CD4-positive, alpha-beta T cell (primary cell): Measurements from ENCODE around the gene KCNAB1. TPM values are rescaled to one million over a fixed set of nuclear protein-coding genes. Genes with fewer than 3 reads are reported as not detected.

Experiments
- ATAC-seq: fragments of 200-7000 bp; cut with Tn5 transposase; one replicate; pipeline ENCODE4 v1.10.0; 2022; ENCODE audit warnings: mild to moderate bottlenecking; ENCODE audit not compliant: poor library complexity
- CTCF ChIA-PET: fragments of 350-600 bp; sonication (Branson Sonifier 250); formaldehyde crosslinking; loops from one replicate; lab custom pipeline; 2021; ENCODE audit warnings: antibody characterized with exemption, inconsistent platforms; lab: Charles Lee
- POLR2A ChIA-PET: fragments of 350-600 bp; sonication (Branson Sonifier 250); formaldehyde crosslinking; loops from one replicate; lab custom pipeline; 2021; ENCODE audit warnings: antibody characterized with exemption, inconsistent platforms; lab: Charles Lee
- DNase-seq, 14 experiments: peaks; one replicate each; pipeline ENCODE4 v3.0.0-alpha.2; 2013 to 2020; ENCODE audit warnings: mixed read lengths in 2 of 14
- H3K27ac ChIP-seq, 2 donors: one replicate each; pipeline versions ENCODE4 v1.5.1 to v1.7.0; 2013; ENCODE audit warnings: low read length in 2 of 2, low read depth in 1 of 2, mild to moderate bottlenecking in 1 of 2
- H3K27me3 ChIP-seq, 2 experiments: 1 replicate in 1 of 2; 2 replicates in 1 of 2; pipeline versions ENCODE4 v1.6.1 to v1.7.0; 2013; ENCODE audit warnings: low read length in 2 of 2, control low read depth in 1 of 2, mild to moderate bottlenecking in 1 of 2, moderate library complexity in 1 of 2; ENCODE audit not compliant: insufficient read depth in 2 of 2, control insufficient read depth in 1 of 2
- H3K36me3 ChIP-seq: one replicate; pipeline ENCODE4 v1.6.1; 2013; ENCODE audit warnings: low read length, control low read depth; ENCODE audit not compliant: insufficient read depth
- H3K4me1 ChIP-seq: one replicate; pipeline ENCODE4 v1.6.1; 2013; ENCODE audit warnings: low read length, control low read depth; ENCODE audit not compliant: insufficient read depth
- H3K4me3 ChIP-seq: one replicate; pipeline ENCODE4 v1.5.1; 2013; ENCODE audit warnings: mild to moderate bottlenecking, low read length, moderate library complexity
- H3K9me3 ChIP-seq, 2 experiments: 1 replicate in 1 of 2; 2 replicates in 1 of 2; pipeline versions ENCODE4 v1.6.1 to v1.7.0; 2013; ENCODE audit warnings: low read length in 2 of 2, mild to moderate bottlenecking in 2 of 2, control low read depth in 1 of 2, moderate library complexity in 1 of 2; ENCODE audit not compliant: control insufficient read depth in 1 of 2, insufficient read depth in 1 of 2
- H3K27ac Mint-ChIP-seq: one replicate; pipeline ENCODE4 v1.8.0; 2020; ENCODE audit warnings: mixed read lengths
- H3K27me3 Mint-ChIP-seq: one replicate; pipeline ENCODE4 v1.8.0; 2021; ENCODE audit warnings: mixed read lengths
- H3K36me3 Mint-ChIP-seq: one replicate; pipeline ENCODE4 v1.8.0; 2021; ENCODE audit warnings: low read depth, mixed read lengths
- H3K4me1 Mint-ChIP-seq: one replicate; pipeline ENCODE4 v1.8.0; 2021; ENCODE audit warnings: low read depth, mixed read lengths
- H3K4me3 Mint-ChIP-seq: one replicate; pipeline ENCODE4 v1.8.0; 2020; ENCODE audit warnings: mild to moderate bottlenecking, mixed read lengths
- H3K9me3 Mint-ChIP-seq: one replicate; pipeline ENCODE4 v1.8.0; 2020; ENCODE audit warnings: mixed read lengths
- CTCF ChIP-seq: fragments of 200-600 bp; IDR thresholded peaks from one replicate; pipeline ENCODE4 v1.8.0; 2022; ENCODE audit warnings: antibody characterized with exemption, mild to moderate bottlenecking
- intact Hi-C, 2 experiments: fragments of 100-400 bp; cut with DNase I in 1 of 2; cut with micrococcal nuclease in 1 of 2; formaldehyde crosslinking; loops; one replicate each; pipeline versions ENCODE4 v1.15.1 to v1.9.0; 2023 to 2025; cut with DNase I, micrococcal nuclease
- total RNA-seq, 174 experiments: library from RNA in 2 of 174; stranded (reverse) in 2 of 174; gene quantifications; one replicate each; pipeline ENCODE4 v1.2.3 and lab custom pipeline; 2021 to 2026

KCNAB1 gene
- total RNA-seq, 2 experiments from 2014 or later, result 0.14 TPM; not detected in 1

GRCh38 chr3:156480949-156481348 lies 360.6 kb downstream of the KCNAB1 start:
- Histone ChIP-seq H3K4me3 (no peak overlapping the region), H3K9me3 (no peaks in the 10 kb centered on the region), H3K27ac (no peak overlapping the region), H3K4me1 (peaks cover 16% of the 10 kb centered on the region), H3K27me3 (no peaks in the 10 kb centered on the region), H3K36me3 (no peaks in the 10 kb centered on the region)
- Mint-ChIP-seq H3K4me1 (peaks cover 40% of the 10 kb centered on the region), H3K27ac (no peak overlapping the region), H3K4me3 (no peak overlapping the region), H3K36me3 (no peaks in the 10 kb centered on the region), H3K9me3 (no peaks in the 10 kb centered on the region), H3K27me3 (peaks cover 9% of the 10 kb centered on the region)
- POLR2A ChIA-PET, result interaction anchor here (2.3 kb wide), 1 partner anchor 74 kb away, joined by 8 read pairs; the partner anchor contains the start of gene SSR3
- CTCF ChIA-PET, result interaction anchor here (0.7 to 1.4 kb wide), 3 partner anchors 29 to 600 kb away, joined by 3 to 4 read pairs (median 3); no protein-coding TSS in a partner anchor
- intact Hi-C loops, result loop anchor here in 1 of 2 experiments (5.0 kb wide), 1 partner anchor 586 kb away; no protein-coding TSS in a partner anchor
- no peak for ATAC-seq
- DNase-seq, result no peak
- TF ChIP-seq CTCF, result no peak

- ATAC-seq (no peak), DNase-seq (no peak)
- Histone ChIP-seq H3K4me1 (peaks cover 16% of the 10 kb centered on the region), H3K36me3 (no peaks in the 10 kb centered on the region), H3K27me3 (no peaks in the 10 kb centered on the region), H3K4me3 (peak overlapping the region; percentile 31), H3K9me3 (no peaks in the 10 kb centered on the region), H3K27ac (peak overlapping the region; percentile 66 to 75)
- Mint-ChIP-seq H3K36me3 (no peaks in the 10 kb centered on the region), H3K4me3 (peak overlapping the region; percentile 39), H3K4me1 (peaks cover 40% of the 10 kb centered on the region), H3K9me3 (no peaks in the 10 kb centered on the region), H3K27ac (peak overlapping the region; percentile 80), H3K27me3 (no peaks in the 10 kb centered on the region)
- POLR2A ChIA-PET, result interaction anchor here (0.6 to 3.4 kb wide), 15 partner anchors 9 to 692 kb away, joined by 3 to 23 read pairs (median 8); partner anchors contain the start of genes CCNL1, SSR3 and TIPARP
- intact Hi-C loops, result loop anchor here in 1 of 2 experiments (5.0 kb wide), 1 partner anchor 584 kb away; no protein-coding TSS in a partner anchor
- CTCF ChIA-PET, result interaction anchor here (0.6 to 1.3 kb wide), 4 partner anchors 37 to 333 kb away, joined by 3 to 4 read pairs (median 3); no protein-coding TSS in a partner anchor
- TF ChIP-seq CTCF, result no peak
Observed at GRCh38 chr3:156483002-156483401, 362.6 kb downstream of the KCNAB1 start.

DNA sequence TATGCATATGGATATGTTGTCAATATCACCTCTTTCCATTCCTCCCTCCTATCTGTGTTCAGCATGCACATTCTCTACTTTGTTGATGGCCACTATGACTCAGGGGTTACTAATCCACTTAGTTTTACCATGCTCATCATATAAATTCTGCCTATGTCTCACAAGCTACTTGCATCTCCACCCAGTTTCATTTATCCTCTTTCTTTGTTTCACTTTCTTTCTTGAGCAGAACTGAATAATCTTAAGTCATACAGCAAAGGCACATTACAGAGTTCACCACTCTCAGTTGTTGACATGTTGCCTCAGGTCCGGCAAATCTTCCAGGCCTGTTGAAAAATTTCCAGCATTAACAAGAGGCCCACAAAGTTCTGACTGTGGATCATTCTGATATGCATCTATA lies 363.0 kb downstream of the KCNAB1 start:
- Histone ChIP-seq H3K27me3 (no peaks in the 10 kb centered on the region), H3K4me1 (peaks cover 16% of the 10 kb centered on the region), H3K9me3 (no peaks in the 10 kb centered on the region), H3K27ac (peak overlapping the region; percentile 66 to 75), H3K36me3 (no peaks in the 10 kb centered on the region), H3K4me3 (peak overlapping the region; percentile 31)
- CTCF ChIA-PET, result interaction anchor here (1.0 to 1.5 kb wide), 4 partner anchors 26 to 333 kb away, joined by 3 to 7 read pairs (median 4); no protein-coding TSS in a partner anchor
- DNase-seq, result peak in 4 of 14 experiments; percentile 24 to 85 (median 64)
- no peaks in the 10 kb centered on the region for H3K9me3 Mint-ChIP-seq
- peak; percentile 69 for ATAC-seq
- peaks cover 40% of the 10 kb centered on the region for H3K4me1 Mint-ChIP-seq
- intact Hi-C loops, result loop anchor here in 1 of 2 experiments (5.0 kb wide), 1 partner anchor 584 kb away; no protein-coding TSS in a partner anchor
- peak overlapping the region; percentile 80 for H3K27ac Mint-ChIP-seq
- POLR2A ChIA-PET, result interaction anchor here (0.6 to 3.4 kb wide), 18 partner anchors 9 to 692 kb away, joined by 3 to 23 read pairs (median 6); partner anchors contain the start of genes CCNL1, SSR3 and TIPARP
- no peaks in the 10 kb centered on the region for H3K36me3 Mint-ChIP-seq
- peak overlapping the region; percentile 20 for H3K4me3 Mint-ChIP-seq
- no peaks in the 10 kb centered on the region for H3K27me3 Mint-ChIP-seq
- no peak for TF ChIP-seq CTCF
